Heart left ventricle (tissue), 13 donors: Measurements from ENCODE around the gene ACVRL1.

ENCODE experiments used
- CTCF ChIP-seq, 12 donors: fragments of 200-600 bp; sonication (generic) in 4 of 12; IDR thresholded peaks; one replicate each; pipeline versions ENCODE4 v1.5.0 to v1.8.0; 2018 to 2022; ENCODE audit warnings: antibody characterized with exemption in 12 of 12, mild to moderate bottlenecking in 5 of 12
- POLR2A ChIP-seq, 2 donors: fragments of 450-650 bp; IDR thresholded peaks; one replicate each; pipeline ENCODE4 v1.6.1; 2017; ENCODE audit warnings: antibody characterized with exemption in 2 of 2, mild to moderate bottlenecking in 2 of 2, moderate library complexity in 2 of 2
- donor health status: ischemic (EF 13 %, LVEDD 7.1; RV severe dilation, severe dysfunction).
- donor health status: DM: no; HTN: yes; CAD: no.
- donor health status: DM: no; HTN: no; CAD: no.
- donor health status: ischemic (EF 25% LVEDD 6.9; RV normal size, moderate dysfunction).
- donor health status: ischemic (EF 25% LVEDD 5.7; RV mildly dilated, moderate dysfunction).
- donor health status: ischemic (EF 35%, LVEDD 5.7; RV mildly dilated, moderate dysfunction).
- donor health status: nonischemic (EF 11% LVEDD 7.7; RV severe dilation, severe dysfunction).
- donor health status: DM: yes; HTN: yes; CAD: no.
- donor health status: PGD.
- donor health status: ischemic (EF 29% LVEDD 5.4; RV normal size, mild dysfunction).
- donor health status: nonischemic (EF 23%, LVEDD 6.1; RV moderate dilation, normal function).

GRCh38 chr12:51971679-51972421, 64.5 kb downstream of the ACVRL1 start:
- TF ChIP-seq CTCF (IDR thresholded peaks at IDR 0.05) (no peak), POLR2A (IDR thresholded peaks at IDR 0.05) (no peak)
